ENCODE results near the gene ANKAR. TPM values are rescaled to one million over a fixed set of nuclear protein-coding genes. Genes with fewer than 3 reads are reported as not detected.

ANKAR gene
- 10.7 TPM for total RNA-seq
- long read RNA-seq, partial matches to known transcripts: 1 of 6 reads
- long read RNA-seq, other reads (novel, unspliced or antisense): 5 of 6 reads

- DNase-seq: peak; percentile 97
- intact Hi-C loops (cut with DNase I): no loop called here
- Histone ChIP-seq H3K27me3 (no peaks in the 10 kb centered on the region), H3K27ac (peak within 1 kb of the TSS; percentile 98), H3K36me3 (peaks cover 30% of the 10 kb centered on the region), H3K9me3 (no peaks in the 10 kb centered on the region), H3K4me3 (peak within 1 kb of the TSS; percentile 71), H3K4me1 (peaks cover 14% of the 10 kb centered on the region)
- TF ChIP-seq CTCF (IDR thresholded peaks at IDR 0.05): peak; percentile 91
- ATAC-seq: peak; percentile 100
These were observed at the start of gene ANKAR for GRCh38 chr2:189674374-189675112. ANKAR (plus strand) TSS chr2:189674670; CDS start chr2:189676491, 1,821 bp downstream.

DNA sequence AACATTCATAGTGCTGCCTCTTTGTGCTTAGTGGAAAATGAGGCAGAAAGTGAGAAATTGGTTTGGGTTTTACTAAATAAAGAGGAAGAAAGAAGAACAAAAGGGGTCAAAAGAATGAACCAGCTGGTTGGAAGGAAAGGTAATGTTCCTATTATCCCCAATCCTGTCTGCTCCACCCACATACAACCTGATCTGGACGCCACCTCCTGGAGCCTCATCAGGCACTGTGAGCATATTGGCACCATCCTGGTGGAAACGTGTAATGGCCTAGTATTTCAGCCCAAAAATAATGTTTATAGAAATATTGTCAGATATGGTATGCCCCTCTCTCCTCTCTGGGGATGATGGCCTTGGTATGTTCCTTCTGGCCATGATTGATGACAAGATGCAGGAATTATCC is 48.8 kb upstream of the ANKAR start:
- no peak for ATAC-seq
- peaks cover 3% of the 10 kb centered on the region for H3K4me1 ChIP-seq

DNA sequence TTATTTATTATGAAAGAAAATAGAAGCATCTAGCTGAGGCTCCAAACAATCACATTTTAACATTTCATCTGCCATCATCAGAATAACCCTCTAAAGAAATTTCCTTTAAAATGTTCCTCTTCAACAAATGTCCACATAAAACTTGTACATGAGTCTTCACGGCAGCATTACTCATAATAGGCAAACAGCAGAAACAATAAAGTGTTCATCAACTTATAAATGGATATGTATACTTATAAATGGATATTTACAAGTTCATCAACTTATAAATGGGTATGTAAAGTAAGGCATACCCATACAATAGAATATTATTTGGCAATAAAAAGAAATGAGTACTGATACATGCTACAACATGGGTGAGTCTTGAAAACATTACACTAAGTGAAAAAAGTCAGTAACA is 46.7 kb upstream of the ANKAR start:
- TF ChIP-seq CTCF (IDR thresholded peaks at IDR 0.05): no peak
- no peak overlapping the region for H3K4me3 ChIP-seq
- intact Hi-C loops (cut with DNase I): no loop called here
- no peak for ATAC-seq
- H3K27me3 ChIP-seq: no peaks in the 10 kb centered on the region
- H3K27ac ChIP-seq: no peak overlapping the region
- peaks cover 3% of the 10 kb centered on the region for H3K4me1 ChIP-seq
- DNase-seq: no peak
- no peaks in the 10 kb centered on the region for H3K36me3 ChIP-seq
- H3K9me3 ChIP-seq: no peaks in the 10 kb centered on the region

More for the DNA sequence above, 48.8 kb upstream of the ANKAR start:
- DNase-seq: no peak
- H3K36me3 ChIP-seq: no peaks in the 10 kb centered on the region
- H3K27me3 ChIP-seq: no peaks in the 10 kb centered on the region
- H3K4me3 ChIP-seq: no peak overlapping the region
- H3K9me3 ChIP-seq: no peaks in the 10 kb centered on the region
- no peak overlapping the region for H3K27ac ChIP-seq
- intact Hi-C loops (cut with DNase I): no loop called here
- TF ChIP-seq CTCF (IDR thresholded peaks at IDR 0.05): no peak

DNA sequence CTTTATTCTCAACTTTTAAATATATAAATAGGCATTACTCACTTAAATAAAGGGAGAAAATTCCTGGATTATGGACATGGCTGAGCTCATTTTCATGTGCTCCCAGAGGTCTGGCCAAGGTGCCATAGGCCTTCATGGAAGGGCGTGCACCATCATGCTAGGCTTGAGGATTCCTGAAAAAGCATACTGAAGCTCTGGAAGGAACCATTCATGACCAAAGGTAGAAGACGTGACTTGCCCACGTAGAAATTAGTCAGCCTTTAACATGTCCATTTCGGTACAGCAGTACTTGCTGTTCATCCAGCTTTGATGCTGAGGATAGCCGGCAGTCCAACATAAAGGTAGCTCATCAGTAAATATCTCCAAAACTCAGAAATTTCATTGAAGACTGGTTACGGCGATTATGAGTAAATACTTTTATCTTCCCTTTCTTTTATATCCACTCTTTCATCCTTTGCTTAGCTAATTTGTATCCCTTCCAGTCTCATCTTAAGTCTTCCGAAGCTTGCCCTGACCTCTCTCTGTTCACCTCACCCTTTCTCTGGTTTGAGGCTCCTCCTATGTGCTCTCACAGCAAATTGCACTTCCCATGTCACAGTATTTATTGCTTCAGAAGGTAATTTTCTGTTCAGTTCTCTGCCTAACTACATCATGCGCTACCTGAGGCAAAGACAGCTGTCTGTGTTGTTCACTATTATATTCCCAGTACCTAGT is 45.5 kb upstream of the ANKAR start:
- Histone ChIP-seq H3K4me3 (no peak overlapping the region), H3K36me3 (no peaks in the 10 kb centered on the region), H3K9me3 (no peaks in the 10 kb centered on the region), H3K27me3 (no peaks in the 10 kb centered on the region), H3K4me1 (peaks cover 3% of the 10 kb centered on the region), H3K27ac (peak overlapping the region; percentile 25)
- intact Hi-C loops (cut with DNase I): no loop called here
- ATAC-seq (peak; percentile 53), DNase-seq (no peak)
- TF ChIP-seq CTCF (IDR thresholded peaks at IDR 0.05): no peak

DNA sequence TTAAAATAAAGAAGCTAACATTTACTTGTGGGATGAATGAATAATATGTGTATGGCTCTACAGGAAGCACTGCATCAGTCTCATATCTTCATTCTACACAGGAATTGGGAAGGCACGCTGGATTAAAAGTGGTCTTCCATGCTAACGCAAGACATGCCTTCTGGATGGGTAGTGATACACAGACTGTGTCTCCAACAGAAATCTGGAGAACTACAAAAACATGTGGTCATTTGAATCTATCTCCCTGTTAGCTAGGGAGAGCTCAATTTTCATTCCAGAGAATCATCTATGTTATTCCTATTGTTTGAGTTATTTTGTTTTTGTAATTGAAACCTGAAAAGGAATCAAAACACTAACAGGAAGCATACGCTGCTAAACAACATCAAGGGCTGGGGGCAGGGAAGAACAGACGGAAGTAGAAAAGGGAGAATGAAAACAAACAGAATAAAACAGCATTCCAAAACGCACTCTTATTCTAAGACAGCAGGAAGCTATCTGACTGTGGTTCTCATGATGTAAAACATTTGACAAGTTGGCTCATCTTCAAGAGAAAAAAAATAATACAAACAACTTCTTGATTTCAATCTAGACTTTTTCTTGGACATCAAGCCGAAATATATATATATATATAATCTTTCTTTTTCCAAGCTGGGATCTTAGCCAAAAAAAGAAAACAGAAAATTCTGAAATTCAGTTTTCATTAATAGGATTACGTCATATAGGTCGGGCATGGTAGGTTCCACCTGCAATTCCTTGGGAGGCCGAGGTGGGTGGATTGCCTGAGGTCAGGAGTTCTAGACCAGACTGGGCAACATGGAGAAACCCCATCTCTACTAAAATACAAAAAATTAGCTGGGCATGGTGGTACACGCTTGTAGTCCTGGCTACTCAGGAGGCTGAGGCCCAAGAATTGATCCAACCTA is 44.7 kb upstream of the ANKAR start:
- intact Hi-C loops (cut with DNase I): no loop called here
- Histone ChIP-seq H3K27ac (peak overlapping the region; percentile 25), H3K9me3 (no peaks in the 10 kb centered on the region), H3K36me3 (no peaks in the 10 kb centered on the region), H3K4me1 (peaks cover 3% of the 10 kb centered on the region), H3K27me3 (no peaks in the 10 kb centered on the region), H3K4me3 (no peak overlapping the region)
- no peak for TF ChIP-seq CTCF (IDR thresholded peaks at IDR 0.05)
- no peak for DNase-seq
- no peak for ATAC-seq
